Parathyroid adenoma (tissue), 2 donors: ENCODE results near the gene PRPF40B.
A peak's percentile ranks its signal among the peaks of the same experiment; 100 is the strongest.

Source experiments
- H2AFZ ChIP-seq: fragments of 300-600 bp; sonication (generic); one replicate; pipeline ENCODE4 v1.7.0; 2017; ENCODE audit warnings: antibody characterized with exemption, mild to moderate bottlenecking
- H3K27ac ChIP-seq: fragments of 300-600 bp; sonication (generic); one replicate; pipeline ENCODE4 v1.7.0; 2017
- H3K27me3 ChIP-seq: fragments of 300-600 bp; sonication (generic); one replicate; pipeline ENCODE4 v1.7.0; 2017; ENCODE audit warnings: low read length; ENCODE audit not compliant: control insufficient read depth, insufficient read depth
- H3K36me3 ChIP-seq: fragments of 300-600 bp; sonication (generic); one replicate; pipeline ENCODE4 v1.7.0; 2017; ENCODE audit warnings: low read length; ENCODE audit not compliant: control insufficient read depth, insufficient read depth
- H3K4me1 ChIP-seq: fragments of 300-600 bp; sonication (generic); one replicate; pipeline ENCODE4 v1.7.0; 2017; ENCODE audit warnings: control low read depth
- H3K4me2 ChIP-seq: fragments of 300-600 bp; sonication (generic); one replicate; pipeline ENCODE4 v1.7.0; 2017; ENCODE audit warnings: low read length
- H3K4me3 ChIP-seq: fragments of 300-600 bp; sonication (generic); one replicate; pipeline ENCODE4 v1.7.0; 2017; ENCODE audit warnings: low read depth, low read length
- H3K79me2 ChIP-seq: fragments of 300-600 bp; sonication (generic); one replicate; pipeline ENCODE4 v1.7.0; 2017; ENCODE audit warnings: control low read depth
- H3K9ac ChIP-seq: fragments of 300-600 bp; sonication (generic); one replicate; pipeline ENCODE4 v1.7.0; 2017; ENCODE audit warnings: mild to moderate bottlenecking
- H3K9me3 ChIP-seq: fragments of 300-600 bp; sonication (generic); one replicate; pipeline ENCODE4 v1.7.0; 2017; ENCODE audit warnings: low read length; ENCODE audit not compliant: control insufficient read depth
- TF ChIP-seq, protein P1 (sequence below): fragments of 300-600 bp; sonication (generic); IDR thresholded peaks from one replicate; pipeline ENCODE4 v1.7.0; 2017; ENCODE audit warnings: antibody characterized with exemption, mild to moderate bottlenecking
- donor health status: primary hyperparathyroidism.

The PRPF40B gene

DNA sequence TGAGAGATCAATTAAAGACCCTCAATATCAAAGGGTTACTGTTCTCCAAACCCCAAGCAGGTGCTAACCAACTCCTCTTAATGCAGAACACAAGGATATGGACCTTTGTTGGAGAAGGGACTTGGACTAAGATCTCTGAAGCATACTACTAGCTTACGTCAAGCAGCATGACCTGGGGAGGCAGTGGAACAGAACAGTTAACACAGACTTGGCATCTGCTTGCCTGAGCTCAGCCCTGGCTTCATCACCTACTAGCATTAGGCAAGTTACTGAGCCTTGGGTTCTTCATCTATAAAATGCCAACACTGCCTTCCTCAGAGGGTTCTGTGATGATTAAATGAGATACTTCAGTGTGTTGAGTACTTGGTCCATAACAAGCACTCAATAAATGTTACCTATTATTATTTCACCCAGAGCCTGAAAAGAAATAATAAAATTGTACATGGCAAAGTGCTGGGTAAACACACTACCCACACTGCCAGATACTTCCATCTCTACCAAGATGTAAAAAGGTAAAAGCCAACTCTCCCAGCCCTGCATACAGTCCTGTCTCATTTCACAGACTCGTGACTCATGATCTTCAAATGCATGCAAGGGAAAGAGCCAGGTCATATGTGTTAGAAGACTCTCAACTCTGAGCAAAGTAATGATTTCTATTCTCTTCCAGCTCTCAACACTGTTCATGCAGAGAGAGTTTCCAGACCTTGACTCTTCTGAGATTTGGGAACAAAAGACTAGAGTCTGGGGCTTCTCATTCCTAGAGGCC lies 44.1 kb downstream of the PRPF40B start:
- Histone ChIP-seq H3K27me3 (no peaks in the 10 kb centered on the region), H2AFZ (no peak overlapping the region), H3K4me2 (no peak overlapping the region), H3K9ac (no peak overlapping the region), H3K9me3 (no peaks in the 10 kb centered on the region), H3K36me3 (no peaks in the 10 kb centered on the region), H3K4me3 (no peak overlapping the region), H3K4me1 (peaks cover 4% of the 10 kb centered on the region), H3K79me2 (no peaks in the 10 kb centered on the region), H3K27ac (no peak overlapping the region)
- TF ChIP-seq, protein P1, sequence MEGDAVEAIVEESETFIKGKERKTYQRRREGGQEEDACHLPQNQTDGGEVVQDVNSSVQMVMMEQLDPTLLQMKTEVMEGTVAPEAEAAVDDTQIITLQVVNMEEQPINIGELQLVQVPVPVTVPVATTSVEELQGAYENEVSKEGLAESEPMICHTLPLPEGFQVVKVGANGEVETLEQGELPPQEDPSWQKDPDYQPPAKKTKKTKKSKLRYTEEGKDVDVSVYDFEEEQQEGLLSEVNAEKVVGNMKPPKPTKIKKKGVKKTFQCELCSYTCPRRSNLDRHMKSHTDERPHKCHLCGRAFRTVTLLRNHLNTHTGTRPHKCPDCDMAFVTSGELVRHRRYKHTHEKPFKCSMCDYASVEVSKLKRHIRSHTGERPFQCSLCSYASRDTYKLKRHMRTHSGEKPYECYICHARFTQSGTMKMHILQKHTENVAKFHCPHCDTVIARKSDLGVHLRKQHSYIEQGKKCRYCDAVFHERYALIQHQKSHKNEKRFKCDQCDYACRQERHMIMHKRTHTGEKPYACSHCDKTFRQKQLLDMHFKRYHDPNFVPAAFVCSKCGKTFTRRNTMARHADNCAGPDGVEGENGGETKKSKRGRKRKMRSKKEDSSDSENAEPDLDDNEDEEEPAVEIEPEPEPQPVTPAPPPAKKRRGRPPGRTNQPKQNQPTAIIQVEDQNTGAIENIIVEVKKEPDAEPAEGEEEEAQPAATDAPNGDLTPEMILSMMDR: no peak

DNA sequence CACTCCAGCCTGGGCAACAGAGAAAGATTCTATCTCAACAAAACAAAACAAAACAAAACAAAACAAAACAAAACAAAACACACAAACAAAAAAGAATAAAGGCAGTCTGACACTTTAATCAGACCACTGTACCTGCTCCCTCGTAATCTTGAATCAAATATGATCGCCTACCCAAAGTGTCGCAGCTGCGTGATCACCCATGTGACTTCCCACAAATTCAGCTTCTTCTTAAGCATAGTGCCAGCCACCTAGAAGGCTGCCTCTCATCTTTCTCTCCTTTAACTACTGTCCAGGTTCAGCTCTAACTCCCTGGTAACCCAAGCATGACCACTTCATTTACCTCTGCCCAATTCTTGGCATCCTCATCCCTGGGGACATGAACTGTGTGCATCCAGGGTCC lies 46.4 kb downstream of the PRPF40B start:
- no peaks in the 10 kb centered on the region for H3K36me3 ChIP-seq
- H3K4me1 ChIP-seq: peaks cover 4% of the 10 kb centered on the region
- no peak overlapping the region for H3K9ac ChIP-seq
- no peaks in the 10 kb centered on the region for H3K9me3 ChIP-seq
- no peak overlapping the region for H3K27ac ChIP-seq
- H3K79me2 ChIP-seq: no peaks in the 10 kb centered on the region
- no peak overlapping the region for H3K4me3 ChIP-seq
- H3K27me3 ChIP-seq: no peaks in the 10 kb centered on the region
- no peak overlapping the region for H3K4me2 ChIP-seq
- TF ChIP-seq, protein P1: no peak
- no peak overlapping the region for H2AFZ ChIP-seq

DNA sequence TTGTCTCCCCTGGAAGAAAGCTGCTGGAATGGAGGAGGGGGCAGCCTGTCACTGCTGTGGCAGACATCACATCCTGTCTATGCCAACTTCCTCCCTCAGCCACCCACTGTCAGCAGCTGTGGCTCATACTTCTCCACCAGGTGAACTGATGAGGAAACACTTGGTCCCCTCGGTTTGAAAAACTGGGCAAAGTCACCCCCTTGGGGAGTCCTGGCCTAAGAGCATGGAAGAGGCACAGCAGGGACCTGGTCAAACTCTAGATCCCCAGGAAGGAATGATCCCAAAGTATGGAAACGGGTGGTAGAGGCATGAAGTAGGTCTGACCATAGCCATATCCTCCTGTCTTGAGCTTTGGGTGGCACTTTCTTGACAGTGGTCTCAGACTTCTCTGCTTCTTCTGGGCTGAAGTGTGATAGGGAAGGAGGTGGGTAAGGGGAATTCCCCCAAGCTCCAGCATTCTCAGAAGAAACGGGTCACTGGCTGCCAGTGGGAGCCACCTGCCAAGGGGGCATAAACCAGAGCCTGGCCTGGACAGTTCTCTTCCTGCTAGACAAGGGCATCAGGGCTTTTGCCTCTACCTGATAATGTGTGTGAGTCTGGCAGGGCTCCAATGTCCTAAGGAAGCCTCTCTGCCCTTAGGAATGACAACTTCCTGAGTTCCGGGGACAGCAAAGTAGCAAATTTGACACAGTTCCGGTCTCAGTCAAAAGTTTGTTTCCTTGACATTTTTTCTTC lies 47.8 kb downstream of the PRPF40B start:
- Histone ChIP-seq H3K4me1 (peaks cover 4% of the 10 kb centered on the region), H3K4me3 (no peak overlapping the region), H3K27me3 (no peaks in the 10 kb centered on the region), H3K9ac (no peak overlapping the region), H3K79me2 (no peaks in the 10 kb centered on the region), H3K36me3 (no peaks in the 10 kb centered on the region), H2AFZ (peak overlapping the region; percentile 51), H3K27ac (peak overlapping the region; percentile 64), H3K9me3 (no peaks in the 10 kb centered on the region), H3K4me2 (no peak overlapping the region)
- TF ChIP-seq, protein P1: no peak

DNA sequence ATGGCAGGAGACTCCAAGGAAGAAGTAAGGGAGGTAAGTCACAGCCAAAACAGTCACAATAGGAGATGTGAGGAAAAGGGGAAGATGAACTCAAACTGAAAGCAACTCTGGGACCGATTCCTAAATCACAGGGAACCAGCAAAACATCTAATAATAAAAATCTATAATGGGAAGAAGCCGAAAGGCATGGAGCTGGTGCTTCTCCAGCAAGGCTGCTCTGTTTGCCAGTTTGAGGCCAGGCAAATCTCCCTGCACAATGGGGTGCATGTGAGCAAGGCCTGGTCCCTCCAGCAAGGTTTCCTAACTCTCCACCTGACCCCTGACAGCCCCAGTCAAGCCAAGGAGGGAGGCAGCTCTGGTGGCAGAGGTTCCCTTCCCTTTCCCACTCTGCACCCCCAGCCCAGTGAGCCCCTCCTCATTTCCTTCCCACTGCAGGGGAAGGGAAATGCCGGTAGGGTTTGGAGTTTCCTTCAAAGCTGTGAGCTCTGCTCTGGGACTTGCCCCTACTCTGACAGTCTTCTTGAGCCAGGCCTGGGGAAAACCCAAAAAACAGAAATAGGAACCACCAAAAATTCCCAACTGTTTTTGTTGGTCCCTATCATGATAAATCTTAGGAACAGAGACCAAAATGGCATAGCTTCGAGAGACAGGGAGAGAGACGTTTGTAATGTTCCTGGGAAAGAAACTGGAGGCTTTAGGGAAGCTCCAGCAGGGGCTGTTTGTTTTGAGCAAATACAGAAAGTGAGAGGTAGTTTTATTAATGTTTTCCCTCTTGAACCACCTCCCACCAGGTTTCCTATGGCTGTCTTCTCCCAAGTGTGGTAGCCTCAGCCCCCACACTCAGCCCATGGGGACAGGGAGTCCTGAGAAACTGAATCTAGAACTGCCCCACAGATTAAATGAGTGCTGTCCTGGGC lies 49.2 kb downstream of the PRPF40B start:
- TF ChIP-seq, protein P1: no peak
- H2AFZ ChIP-seq: no peak overlapping the region
- no peaks in the 10 kb centered on the region for H3K79me2 ChIP-seq
- H3K36me3 ChIP-seq: no peaks in the 10 kb centered on the region
- H3K9me3 ChIP-seq: no peaks in the 10 kb centered on the region
- H3K4me2 ChIP-seq: no peak overlapping the region
- H3K9ac ChIP-seq: no peak overlapping the region
- H3K27ac ChIP-seq: peak overlapping the region; percentile 64
- H3K4me3 ChIP-seq: no peak overlapping the region
- no peaks in the 10 kb centered on the region for H3K27me3 ChIP-seq
- H3K4me1 ChIP-seq: peaks cover 4% of the 10 kb centered on the region
